ENCODE data around the gene CES4A. TPM values are rescaled to one million over a fixed set of nuclear protein-coding genes. Genes with fewer than 3 reads are reported as not detected.

The CES4A gene
- polyA plus RNA-seq, 1 experiment: 4.5 TPM

GRCh38 chr16:67030221-67030962, 42.0 kb downstream of the CES4A start:
- no peaks in the 10 kb centered on the region; the same call in 1 of the 2 replicates for H3K36me3 ChIP-seq (ENCODE audit: control insufficient read depth, insufficient read depth, low read length)
- no peak for DNase-seq (ENCODE audit: low read depth)
- no peak for TF ChIP-seq CTCF (IDR thresholded peaks at IDR 0.05; ENCODE audit: insufficient read depth, low read depth, low read length)
- ChIA-PET POLR2A (interaction anchor here (0.7 kb wide), 1 partner anchor 390 kb away, joined by 8 read pairs; no protein-coding TSS in a partner anchor), CTCF (interaction anchor here (0.7 to 5.8 kb wide), 6 partner anchors 11 to 125 kb away, joined by 4 to 26 read pairs (median 6); no protein-coding TSS in a partner anchor)
- peak overlapping the region; percentile 81 for H3K4me3 ChIP-seq (ENCODE audit: low read depth, low read length)
- no peaks in the 10 kb centered on the region for H3K27me3 ChIP-seq (ENCODE audit: control insufficient read depth, insufficient read depth, low read length)

- Histone ChIP-seq H3K36me3 (ENCODE audit: control insufficient read depth, insufficient read depth, low read length) (no peaks in the 10 kb centered on the region; the same call in 1 of the 2 replicates), H3K4me3 (ENCODE audit: low read depth, low read length) (no peak overlapping the region), H3K27me3 (ENCODE audit: control insufficient read depth, insufficient read depth, low read length) (no peaks in the 10 kb centered on the region)
- ChIA-PET POLR2A (no interaction called here), CTCF (interaction anchor here (0.6 kb wide), 1 partner anchor 758 kb away, joined by 5 read pairs; no protein-coding TSS in a partner anchor)
- TF ChIP-seq CTCF (IDR thresholded peaks at IDR 0.05; ENCODE audit: insufficient read depth, low read depth, low read length): no peak
- no peak for DNase-seq (ENCODE audit: low read depth)
These were observed 46.1 kb downstream of the CES4A start for GRCh38 chr16:67034487-67034886.

GRCh38 chr16:67035364-67035763, 47.0 kb downstream of the CES4A start:
- POLR2A ChIA-PET: interaction anchor here (0.6 kb wide), 1 partner anchor 13 kb away, joined by 4 read pairs; no protein-coding TSS in a partner anchor

GRCh38 chr16:67036323-67036741, 47.9 kb downstream of the CES4A start:
- no peak for TF ChIP-seq CTCF (IDR thresholded peaks at IDR 0.05; ENCODE audit: insufficient read depth, low read depth, low read length)
- Histone ChIP-seq H3K36me3 (ENCODE audit: control insufficient read depth, insufficient read depth, low read length) (no peaks in the 10 kb centered on the region; the same call in 1 of the 2 replicates), H3K27me3 (ENCODE audit: control insufficient read depth, insufficient read depth, low read length) (no peaks in the 10 kb centered on the region), H3K4me3 (ENCODE audit: low read depth, low read length) (no peak overlapping the region)
- ChIA-PET POLR2A (no interaction called here), CTCF (no interaction called here)
- no peak for DNase-seq (ENCODE audit: low read depth)

More at GRCh38 chr16:67035364-67035763, 47.0 kb downstream of the CES4A start:
- no peak for DNase-seq (ENCODE audit: low read depth)
- no peak for TF ChIP-seq CTCF (IDR thresholded peaks at IDR 0.05; ENCODE audit: insufficient read depth, low read depth, low read length)
- Histone ChIP-seq H3K27me3 (ENCODE audit: control insufficient read depth, insufficient read depth, low read length) (no peaks in the 10 kb centered on the region), H3K36me3 (ENCODE audit: control insufficient read depth, insufficient read depth, low read length) (no peaks in the 10 kb centered on the region; the same call in 1 of the 2 replicates), H3K4me3 (ENCODE audit: low read depth, low read length) (no peak overlapping the region)
- CTCF ChIA-PET: interaction anchor here (1.0 kb wide), 1 partner anchor 17 kb away, joined by 3 read pairs; no protein-coding TSS in a partner anchor

GRCh38 chr16:67039260-67040020, 51.1 kb downstream of the CES4A start:
- H3K36me3 ChIP-seq (ENCODE audit: control insufficient read depth, insufficient read depth, low read length): no peaks in the 10 kb centered on the region
- no peaks in the 10 kb centered on the region for H3K27me3 ChIP-seq (ENCODE audit: control insufficient read depth, insufficient read depth, low read length)
- ChIA-PET POLR2A (no interaction called here), CTCF (interaction anchor here (1.6 to 2.0 kb wide), 2 partner anchors 9 to 62 kb away, joined by 4 to 6 read pairs; no protein-coding TSS in a partner anchor)
- no peak for DNase-seq (ENCODE audit: low read depth)
- TF ChIP-seq CTCF (IDR thresholded peaks at IDR 0.05; ENCODE audit: insufficient read depth, low read depth, low read length): no peak
- H3K4me3 ChIP-seq (ENCODE audit: low read depth, low read length): no peak overlapping the region
